ENCODE measurements around the gene UBXN2A.

Gene UBXN2A

GRCh38 chr2:23924589-23925359 is 15.5 kb upstream of the UBXN2A start (continued):
- TF ChIP-seq HOXA7 (CRISPR knock-in tag; IDR thresholded peaks at IDR 0.05; ENCODE audit: borderline replicate concordance) (no peak), ZNF114 (tag by site-specific recombination; IDR thresholded peaks at IDR 0.05) (no peak), KLF7 (tag by site-specific recombination; IDR thresholded peaks at IDR 0.05; ENCODE audit: borderline replicate concordance) (no peak), ZNF560 (tag by site-specific recombination; IDR thresholded peaks at IDR 0.05; ENCODE audit: borderline replicate concordance) (no peak), PRDM1 (tag by site-specific recombination; IDR thresholded peaks at IDR 0.05) (no peak), ZNF785 (tag by site-specific recombination; IDR thresholded peaks at IDR 0.05) (no peak), KLF10 (tag by site-specific recombination; IDR thresholded peaks at IDR 0.05) (peak; percentile 49; the same call in 1 of the 2 replicates), ZFP69B (tag by site-specific recombination; IDR thresholded peaks at IDR 0.05) (no peak), ZNF449 (tag by site-specific recombination; IDR thresholded peaks at IDR 0.05) (0 out of 2 replicates have a peak, but pooled peaks have one; percentile 33), TSHZ1 (tag by site-specific recombination; IDR thresholded peaks at IDR 0.05; ENCODE audit: borderline replicate concordance) (no peak), OSR2 (tag by site-specific recombination; IDR thresholded peaks at IDR 0.05) (peak; percentile 84; the same call in 1 of the 2 replicates), REST (tag by site-specific recombination; IDR thresholded peaks at IDR 0.05) (no peak), ZSCAN23 (tag by site-specific recombination; IDR thresholded peaks at IDR 0.05) (no peak; the same call in 1 of the 2 replicates), ZNF202 (tag by site-specific recombination; IDR thresholded peaks at IDR 0.05; ENCODE audit: borderline replicate concordance) (no peak), ZNF248 (tag by site-specific recombination; IDR thresholded peaks at IDR 0.05) (no peak), ZNF335 (tag by site-specific recombination; conservative IDR thresholded peaks at IDR 0.05) (0 out of 2 replicates have a peak, but pooled peaks have one; percentile 22), ZBTB8A (tag by site-specific recombination; IDR thresholded peaks at IDR 0.05) (no peak), FEZF1 (tag by site-specific recombination; IDR thresholded peaks at IDR 0.05) (peak; percentile 94), TCF7L2 (IDR thresholded peaks at IDR 0.05; ENCODE audit: borderline replicate concordance, low read depth, low read length) (peak; percentile 55; the same call in 1 of the 2 replicates), OVOL3 (tag by site-specific recombination; IDR thresholded peaks at IDR 0.05) (peak; percentile 46; the same call in 1 of the 2 replicates), BCL6B (tag by site-specific recombination; IDR thresholded peaks at IDR 0.05) (peak; percentile 57; the same call in 1 of the 2 replicates), ZNF521 (tag by site-specific recombination; IDR thresholded peaks at IDR 0.05) (no peak), ZSCAN30 (tag by site-specific recombination; IDR thresholded peaks at IDR 0.05) (no peak; the same call in 1 of the 2 replicates), INSM2 (tag by site-specific recombination; IDR thresholded peaks at IDR 0.05) (no peak; the same call in 1 of the 2 replicates), PRDM6 (tag by site-specific recombination; IDR thresholded peaks at IDR 0.05) (peak; percentile 92), ZNF221 (tag by site-specific recombination; IDR thresholded peaks at IDR 0.05; ENCODE audit: borderline replicate concordance) (no peak)

All from HEK293 (cell line).